Left kidney (tissue), 2 donors: ENCODE data around the gene UBL7. TPM values are rescaled to one million over a fixed set of nuclear protein-coding genes. Genes with fewer than 3 reads are reported as not detected.

ENCODE experiments used
- DNase-seq: peaks from one replicate; pipeline ENCODE4 v3.0.0-alpha.2; 2013
- polyA plus RNA-seq: library from polyadenylated mRNA; unstranded; fragments of 120-200 nt; gene quantifications from one replicate; pipeline ENCODE4 v1.2.1, GENCODE V29; 2013; ENCODE audit not compliant: insufficient read length

UBL7 gene
- polyA plus RNA-seq, 1 donor: 64.0 TPM

GRCh38 chr15:74412159-74412558, 48.8 kb downstream of the UBL7 start:
- DNase-seq: no peak

- DNase-seq: no peak
These were observed 49.3 kb downstream of the UBL7 start for GRCh38 chr15:74411686-74412085.

DNA sequence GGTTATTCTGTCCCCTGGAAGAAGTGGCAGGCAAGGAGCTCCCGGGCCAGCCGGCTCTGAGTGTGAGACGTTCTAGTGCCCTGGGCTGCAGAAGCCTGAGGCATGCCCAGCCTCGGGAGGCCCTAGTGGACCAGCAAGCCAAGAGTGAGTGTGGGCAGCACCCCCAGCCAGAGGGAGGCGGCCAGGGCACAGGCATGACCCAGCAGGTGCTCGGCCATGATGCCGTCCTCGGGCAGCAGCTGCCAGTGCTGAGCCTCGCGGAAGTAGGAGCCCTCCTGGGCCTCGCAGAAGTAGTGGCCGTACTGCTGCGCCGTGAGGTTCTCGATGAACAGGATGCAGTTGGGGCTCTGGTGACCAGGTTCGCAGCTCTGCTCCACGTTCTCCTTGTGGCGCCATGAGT, 50.5 kb downstream of the UBL7 start:
- DNase-seq: no peak

- DNase-seq: no peak
These were observed 51.7 kb downstream of the UBL7 start for GRCh38 chr15:74409225-74409624.

DNA sequence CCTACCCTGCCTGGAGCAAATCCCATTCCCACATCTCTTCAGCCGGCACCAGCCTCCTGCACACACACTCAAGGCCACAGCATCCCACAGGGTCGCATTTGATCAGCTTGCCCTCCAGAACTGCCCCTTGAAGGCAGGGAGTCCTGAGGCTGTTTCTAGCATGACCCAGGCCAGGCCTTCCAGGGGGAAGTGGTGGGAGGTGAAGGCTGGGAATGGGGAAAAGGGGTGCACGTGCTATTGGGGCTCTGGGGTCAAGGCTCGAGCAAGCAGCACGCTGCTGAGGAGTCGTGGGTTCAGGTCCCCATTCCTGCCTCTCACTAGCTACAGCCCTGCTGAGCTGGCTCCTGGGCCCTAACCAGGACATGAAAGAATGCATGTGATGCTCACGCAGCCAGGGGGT, 52.1 kb downstream of the UBL7 start:
- no peak for DNase-seq

DNA sequence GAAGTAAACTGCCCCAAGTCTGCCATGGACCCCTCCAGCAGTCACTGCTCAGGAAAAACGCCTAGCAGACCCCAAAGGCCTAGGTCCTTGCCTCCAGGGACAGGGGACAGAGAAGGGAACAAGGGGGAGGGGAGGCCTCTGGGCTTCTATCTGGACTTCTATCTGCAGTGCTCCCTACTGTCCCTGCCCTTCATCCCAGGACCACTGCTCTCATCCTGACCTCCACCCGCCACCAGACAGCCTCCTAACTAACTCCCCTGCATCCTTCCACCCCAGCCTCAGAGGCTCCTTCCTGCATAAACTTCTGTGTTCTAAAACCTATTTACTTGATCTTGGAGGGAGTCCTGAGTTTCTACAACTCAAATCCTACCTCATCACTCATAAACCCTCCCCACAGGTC, 52.6 kb downstream of the UBL7 start:
- DNase-seq: no peak

GRCh38 chr15:74406992-74407705, 53.8 kb downstream of the UBL7 start:
- DNase-seq: no peak

GRCh38 chr15:74406517-74406916, 54.4 kb downstream of the UBL7 start:
- DNase-seq: no peak

- no peak for DNase-seq
These were observed 55.1 kb downstream of the UBL7 start for GRCh38 chr15:74405823-74406222.

- DNase-seq: no peak
These were observed 56.9 kb downstream of the UBL7 start for GRCh38 chr15:74403991-74404563.

DNA sequence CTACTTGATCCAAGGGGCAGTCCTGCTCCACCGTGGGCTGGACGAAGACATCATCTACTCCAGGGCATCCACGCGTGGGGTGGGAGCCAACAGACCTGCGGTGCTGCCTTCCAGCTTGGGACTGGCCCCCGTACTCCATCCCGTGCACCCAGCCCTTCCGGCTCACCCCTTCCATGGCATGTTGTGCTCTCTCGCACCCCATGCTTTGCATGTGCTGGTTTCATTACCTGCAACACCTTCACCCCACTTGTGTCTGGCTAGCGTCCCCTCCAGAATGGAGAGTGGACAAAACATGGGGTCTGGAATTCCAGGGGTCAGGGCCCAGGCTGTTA, 57.4 kb downstream of the UBL7 start:
- no peak for DNase-seq

DNA sequence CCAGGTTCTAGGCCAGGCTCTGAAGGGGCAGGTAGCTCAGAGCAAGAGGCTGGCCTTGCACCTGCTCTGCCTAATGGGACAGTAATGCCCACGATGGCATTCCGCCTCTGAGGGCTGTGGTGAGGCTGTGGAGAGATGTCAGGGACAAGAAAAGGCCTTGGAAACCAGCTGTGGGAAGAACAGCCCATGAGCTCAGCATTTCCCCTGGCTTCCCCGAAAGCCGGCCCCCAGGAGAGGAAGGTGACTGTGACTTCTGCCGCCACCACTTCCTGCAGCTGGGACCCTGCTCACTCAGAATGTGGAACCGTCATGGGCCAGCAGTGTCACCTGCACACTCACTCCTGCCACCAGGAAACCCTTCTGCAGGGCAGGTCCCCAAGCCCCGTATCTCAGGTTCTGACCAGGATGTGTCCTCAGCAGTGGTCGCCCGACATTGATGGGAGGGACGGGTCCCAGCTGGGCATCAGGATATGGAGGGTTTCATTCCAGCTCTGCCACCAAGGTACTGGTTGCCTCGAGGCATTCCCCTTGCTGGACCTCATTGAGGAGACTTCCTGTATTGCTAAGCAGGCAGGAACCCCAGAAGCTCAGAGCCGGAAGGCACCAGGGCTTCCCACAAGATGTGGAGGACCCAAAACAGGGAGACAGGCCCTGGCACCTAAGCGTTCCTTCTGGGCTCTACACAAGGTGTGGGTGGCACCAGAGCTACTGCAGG, 57.9 kb downstream of the UBL7 start:
- DNase-seq: no peak

DNA sequence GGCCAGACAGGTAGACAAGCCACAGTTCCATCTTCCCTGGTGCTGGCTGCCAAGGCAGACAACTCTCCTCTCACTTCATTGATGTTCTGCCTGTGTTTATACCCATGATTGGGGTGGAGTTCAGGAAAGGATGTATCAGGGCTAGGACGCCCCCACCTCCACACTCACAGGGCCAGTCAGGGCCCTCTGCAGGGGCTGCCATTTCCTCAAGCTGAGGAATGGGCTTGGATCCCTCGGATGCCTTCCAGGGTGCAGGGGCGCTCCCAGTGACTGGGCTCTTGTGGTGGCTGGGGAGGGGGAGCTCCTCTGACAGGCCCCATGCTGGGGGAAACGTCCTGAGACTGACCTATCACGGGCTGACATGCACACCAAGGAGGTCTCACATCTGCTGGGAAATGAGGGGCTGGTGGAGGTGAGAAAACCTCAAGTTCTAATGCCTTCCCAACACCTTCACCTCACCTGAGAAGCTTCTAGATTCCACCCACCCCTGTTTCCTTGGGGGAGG, 58.6 kb downstream of the UBL7 start:
- no peak for DNase-seq

- DNase-seq: no peak
These were observed 59.8 kb downstream of the UBL7 start for GRCh38 chr15:74400915-74401757.

- DNase-seq: no peak
These were observed 60.6 kb downstream of the UBL7 start for GRCh38 chr15:74400313-74400860.

- DNase-seq: no peak
These were observed 61.2 kb downstream of the UBL7 start for GRCh38 chr15:74399511-74400312.

- DNase-seq: no peak
These were observed 61.9 kb downstream of the UBL7 start for GRCh38 chr15:74399100-74399499.

DNA sequence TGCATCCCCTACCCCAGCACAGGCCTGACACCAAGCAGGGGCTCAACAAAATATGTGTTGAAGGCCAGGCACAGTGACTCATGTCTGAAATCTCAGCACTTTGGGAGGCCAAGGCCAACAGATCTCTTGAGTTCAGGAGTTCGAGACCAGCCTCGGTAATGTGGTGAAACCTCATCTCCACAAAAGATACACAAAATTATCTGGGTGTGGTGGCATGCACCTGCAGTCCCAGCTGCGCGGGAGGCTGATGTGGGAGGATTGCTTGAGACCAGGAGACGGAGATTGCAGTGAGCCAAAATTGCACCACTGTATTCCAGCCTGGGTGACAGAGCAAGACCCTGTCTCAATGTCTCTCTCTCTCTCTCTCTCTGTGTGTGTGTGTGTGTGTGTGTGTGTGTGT, 62.8 kb downstream of the UBL7 start:
- DNase-seq: no peak

GRCh38 chr15:74397239-74398068, 63.5 kb downstream of the UBL7 start:
- DNase-seq: no peak

DNA sequence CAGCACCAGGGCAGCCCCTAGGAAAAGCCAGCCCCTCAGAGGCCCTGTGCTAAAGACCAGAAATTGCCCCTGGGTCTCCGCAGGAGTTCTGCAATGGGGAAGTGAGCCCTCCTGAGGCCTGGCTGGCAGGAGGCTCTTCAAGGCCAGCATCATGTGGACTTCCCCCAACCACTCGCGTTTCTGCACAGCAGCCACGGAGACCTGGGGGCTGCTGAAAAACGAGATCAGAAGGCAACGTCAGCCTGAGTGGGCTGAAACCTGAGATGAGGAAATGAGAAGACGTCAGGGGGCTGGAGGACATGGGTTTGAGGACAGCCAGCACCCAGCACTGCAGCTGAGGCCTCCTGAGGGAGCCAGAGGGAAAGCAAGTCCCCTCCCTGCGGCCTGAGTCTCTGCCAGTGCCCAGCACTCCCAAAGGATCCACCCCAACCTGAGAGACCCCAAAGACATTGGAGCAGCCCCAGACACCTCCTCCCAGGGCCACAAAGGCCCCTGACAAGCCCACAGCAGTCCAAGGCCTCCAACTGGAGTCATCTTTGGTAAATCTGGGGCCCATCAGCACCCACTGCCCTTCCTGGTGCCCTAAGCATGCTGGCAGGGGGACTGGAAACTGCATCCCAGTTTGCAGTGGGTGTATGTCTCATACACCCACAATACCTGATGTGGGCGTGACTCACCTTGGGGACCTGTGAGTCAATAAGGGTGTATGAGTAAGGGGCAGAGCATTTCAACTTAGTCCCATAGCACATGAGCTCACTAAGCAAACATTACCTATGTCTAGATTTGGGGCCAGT, 64.3 kb downstream of the UBL7 start:
- no peak for DNase-seq
